Measurements from ENCODE around the gene B3GNT8.

Gene B3GNT8

DNA sequence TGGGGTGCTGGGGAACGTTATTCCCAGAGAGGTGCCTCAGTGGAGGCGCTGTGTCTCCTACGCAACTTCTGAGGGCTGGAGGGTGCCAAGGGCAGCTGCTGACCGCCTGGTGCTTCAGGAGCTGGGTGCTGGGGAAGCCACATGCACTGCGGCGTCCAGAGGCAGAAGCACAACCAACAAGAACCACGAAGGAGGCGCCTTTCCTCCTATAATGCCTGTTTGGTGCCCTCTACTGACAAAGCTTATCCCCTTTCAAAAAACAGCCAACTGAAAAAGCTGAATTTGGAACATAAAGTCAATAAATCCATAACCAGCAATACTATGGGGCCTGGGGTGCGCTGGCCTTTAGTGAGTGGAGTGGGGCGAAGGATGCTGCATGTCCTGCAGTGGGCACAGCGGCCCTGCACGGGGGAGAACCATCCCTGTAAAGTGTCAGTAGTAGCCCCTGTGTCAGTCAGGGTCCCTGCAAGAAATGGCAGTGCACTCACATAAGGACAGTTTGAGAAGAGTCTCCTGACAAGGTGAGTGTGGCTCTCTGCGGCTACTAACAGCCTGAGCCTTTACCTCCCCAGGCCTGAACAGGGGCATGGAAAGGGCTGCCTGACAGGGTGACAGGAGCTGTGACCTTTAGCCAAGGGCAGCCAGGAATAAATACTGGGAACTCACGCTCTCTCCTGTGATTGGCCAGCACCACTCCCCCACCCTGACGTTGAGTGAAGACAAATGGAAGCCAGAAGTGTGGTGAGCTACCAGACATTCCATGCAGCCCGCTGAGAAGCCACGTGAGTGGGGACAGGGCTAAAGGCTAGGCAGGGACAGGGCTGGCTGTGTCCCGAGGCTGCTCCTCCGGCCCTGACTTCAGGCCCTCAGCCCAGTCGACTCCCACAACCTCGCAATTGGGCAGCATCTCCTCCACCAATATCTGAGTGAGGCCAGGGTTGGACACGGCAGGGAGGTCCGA lies 4.5 kb upstream of the B3GNT8 start:
- H3K4me1 ChIP-seq = peaks cover 14% of the 10 kb centered on the region
- H3K36me3 ChIP-seq (ENCODE audit: control insufficient read depth, insufficient read depth, low read length) = no peaks in the 10 kb centered on the region
- H3K9ac ChIP-seq = no peak overlapping the region
- H3K4me3 ChIP-seq (ENCODE audit: low read depth, low read length) = peak overlapping the region; percentile 1
- no peaks in the 10 kb centered on the region for H3K79me2 ChIP-seq
- no peaks in the 10 kb centered on the region for H3K27me3 ChIP-seq (ENCODE audit: control insufficient read depth, insufficient read depth, low read length)
- H2AFZ ChIP-seq = no peak overlapping the region
- no peaks in the 10 kb centered on the region for H3K9me3 ChIP-seq (ENCODE audit: control insufficient read depth, low read length)
- H3K27ac ChIP-seq = no peak overlapping the region
- TF ChIP-seq, protein P1, sequence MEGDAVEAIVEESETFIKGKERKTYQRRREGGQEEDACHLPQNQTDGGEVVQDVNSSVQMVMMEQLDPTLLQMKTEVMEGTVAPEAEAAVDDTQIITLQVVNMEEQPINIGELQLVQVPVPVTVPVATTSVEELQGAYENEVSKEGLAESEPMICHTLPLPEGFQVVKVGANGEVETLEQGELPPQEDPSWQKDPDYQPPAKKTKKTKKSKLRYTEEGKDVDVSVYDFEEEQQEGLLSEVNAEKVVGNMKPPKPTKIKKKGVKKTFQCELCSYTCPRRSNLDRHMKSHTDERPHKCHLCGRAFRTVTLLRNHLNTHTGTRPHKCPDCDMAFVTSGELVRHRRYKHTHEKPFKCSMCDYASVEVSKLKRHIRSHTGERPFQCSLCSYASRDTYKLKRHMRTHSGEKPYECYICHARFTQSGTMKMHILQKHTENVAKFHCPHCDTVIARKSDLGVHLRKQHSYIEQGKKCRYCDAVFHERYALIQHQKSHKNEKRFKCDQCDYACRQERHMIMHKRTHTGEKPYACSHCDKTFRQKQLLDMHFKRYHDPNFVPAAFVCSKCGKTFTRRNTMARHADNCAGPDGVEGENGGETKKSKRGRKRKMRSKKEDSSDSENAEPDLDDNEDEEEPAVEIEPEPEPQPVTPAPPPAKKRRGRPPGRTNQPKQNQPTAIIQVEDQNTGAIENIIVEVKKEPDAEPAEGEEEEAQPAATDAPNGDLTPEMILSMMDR (IDR thresholded peaks at IDR 0.05) = peak; percentile 66
- H3K4me2 ChIP-seq (ENCODE audit: low read length) = no peak overlapping the region

DNA sequence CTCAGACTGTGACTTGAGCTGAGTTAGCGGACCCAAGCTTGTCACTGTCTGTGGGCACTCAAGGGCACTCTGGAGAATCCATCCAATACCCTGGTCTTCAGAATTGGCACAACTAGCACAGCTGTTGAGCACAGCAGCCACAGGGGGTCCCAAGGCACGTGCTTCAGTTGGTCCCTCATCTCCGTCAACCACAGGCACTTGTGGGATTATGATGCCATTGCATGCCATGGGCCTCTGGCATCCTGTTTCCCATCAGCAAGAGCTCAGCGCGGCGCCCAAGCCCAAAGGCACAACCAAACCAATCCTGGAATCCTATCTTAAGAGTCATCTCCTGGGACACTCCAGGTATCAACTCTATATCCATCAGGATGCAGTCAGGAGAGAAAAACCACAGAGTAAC lies 3.7 kb upstream of the B3GNT8 start:
- Histone ChIP-seq H3K79me2 (no peaks in the 10 kb centered on the region), H3K9me3 (ENCODE audit: control insufficient read depth, low read length) (no peaks in the 10 kb centered on the region), H2AFZ (no peak overlapping the region), H3K27ac (no peak overlapping the region), H3K4me3 (ENCODE audit: low read depth, low read length) (peak overlapping the region; percentile 1), H3K36me3 (ENCODE audit: control insufficient read depth, insufficient read depth, low read length) (no peaks in the 10 kb centered on the region), H3K4me2 (ENCODE audit: low read length) (no peak overlapping the region), H3K27me3 (ENCODE audit: control insufficient read depth, insufficient read depth, low read length) (no peaks in the 10 kb centered on the region), H3K9ac (no peak overlapping the region), H3K4me1 (peaks cover 14% of the 10 kb centered on the region)
- TF ChIP-seq, protein P1 (IDR thresholded peaks at IDR 0.05) = no peak

DNA sequence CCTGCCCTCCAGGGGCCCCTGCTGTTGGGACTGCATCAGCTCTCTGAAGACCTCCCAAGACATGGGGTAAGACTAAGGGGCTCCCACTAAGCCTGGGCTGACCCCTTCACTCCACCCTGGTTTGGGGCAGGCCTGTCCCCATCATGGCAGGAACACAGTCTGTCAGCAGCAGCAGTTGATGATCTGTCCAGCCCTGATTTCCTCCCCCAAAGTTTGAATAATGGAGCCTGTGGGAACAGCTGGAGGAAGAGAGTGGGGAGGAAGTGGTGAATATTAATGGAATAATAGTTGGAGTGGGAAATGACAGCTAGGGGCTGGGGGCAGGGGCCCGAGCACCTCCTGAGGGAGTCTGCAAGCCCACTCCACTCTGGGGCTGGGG lies 1.3 kb upstream of the B3GNT8 start:
- Histone ChIP-seq H3K4me1 (peaks cover 14% of the 10 kb centered on the region), H3K27ac (peak overlapping the region; percentile 73), H3K79me2 (no peaks in the 10 kb centered on the region), H3K27me3 (ENCODE audit: control insufficient read depth, insufficient read depth, low read length) (no peaks in the 10 kb centered on the region), H3K4me2 (ENCODE audit: low read length) (peak overlapping the region; percentile 81), H3K9ac (no peak overlapping the region), H3K4me3 (ENCODE audit: low read depth, low read length) (peak overlapping the region; percentile 55), H3K36me3 (ENCODE audit: control insufficient read depth, insufficient read depth, low read length) (no peaks in the 10 kb centered on the region), H2AFZ (peak overlapping the region; percentile 80), H3K9me3 (ENCODE audit: control insufficient read depth, low read length) (no peaks in the 10 kb centered on the region)
- TF ChIP-seq, protein P1 (IDR thresholded peaks at IDR 0.05) = no peak

DNA sequence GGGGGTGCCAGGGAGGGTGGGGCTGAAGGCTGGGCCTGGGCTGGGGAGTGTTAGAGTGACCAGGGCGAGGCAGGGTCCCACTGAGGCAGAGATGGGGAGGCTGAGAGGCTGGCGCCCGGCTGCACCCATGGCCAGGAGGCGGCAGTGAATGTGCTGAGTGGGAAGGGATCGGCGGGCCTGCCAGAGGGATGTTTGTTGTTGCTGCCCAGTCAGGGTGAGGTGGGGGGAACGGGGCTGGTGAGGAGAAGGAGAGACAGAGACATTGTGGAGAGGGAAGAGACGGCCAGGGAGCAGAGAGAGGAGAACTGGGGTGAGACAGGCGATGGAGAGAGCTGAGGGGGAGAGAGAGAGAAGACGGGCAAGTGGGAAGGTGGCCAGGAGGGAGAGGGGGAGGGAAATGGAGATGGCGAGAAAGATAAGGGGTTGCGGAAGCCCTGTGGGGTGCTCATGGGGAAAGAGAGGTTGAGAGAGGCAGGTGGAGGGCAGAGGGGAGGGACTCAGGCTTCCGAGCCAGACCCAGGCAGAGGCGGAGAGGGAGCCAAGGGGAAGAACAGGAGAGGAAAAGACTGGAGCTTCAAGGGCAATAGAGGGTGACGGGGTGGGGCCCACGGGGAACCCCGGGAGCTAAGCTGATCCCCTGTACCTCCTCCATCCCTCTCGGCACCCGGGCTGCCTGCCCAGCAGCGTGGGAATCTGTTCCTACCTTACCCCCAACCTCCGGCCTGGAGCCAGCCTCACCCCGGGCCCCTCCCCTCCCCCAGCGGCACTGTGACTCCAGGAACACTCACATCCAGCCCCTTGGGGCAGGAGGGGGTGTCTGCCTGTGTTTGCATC lies 690 bp upstream of the B3GNT8 start:
- Histone ChIP-seq H3K4me2 (ENCODE audit: low read length) (peak overlapping the region; percentile 81), H2AFZ (peak overlapping the region; percentile 80), H3K27ac (peak overlapping the region; percentile 73), H3K79me2 (no peaks in the 10 kb centered on the region), H3K36me3 (ENCODE audit: control insufficient read depth, insufficient read depth, low read length) (no peaks in the 10 kb centered on the region), H3K27me3 (ENCODE audit: control insufficient read depth, insufficient read depth, low read length) (no peaks in the 10 kb centered on the region), H3K9me3 (ENCODE audit: control insufficient read depth, low read length) (no peaks in the 10 kb centered on the region), H3K4me3 (ENCODE audit: low read depth, low read length) (peak overlapping the region; percentile 55), H3K4me1 (peaks cover 14% of the 10 kb centered on the region), H3K9ac (no peak overlapping the region)
- TF ChIP-seq, protein P1 (IDR thresholded peaks at IDR 0.05) = no peak
